ENCODE measurements around the gene TAF10. TPM values are rescaled to one million over a fixed set of nuclear protein-coding genes. Genes with fewer than 3 reads are reported as not detected.

The TAF10 gene
- total RNA-seq, 1 experiment from 2014 or later = 187 TPM

DNA sequence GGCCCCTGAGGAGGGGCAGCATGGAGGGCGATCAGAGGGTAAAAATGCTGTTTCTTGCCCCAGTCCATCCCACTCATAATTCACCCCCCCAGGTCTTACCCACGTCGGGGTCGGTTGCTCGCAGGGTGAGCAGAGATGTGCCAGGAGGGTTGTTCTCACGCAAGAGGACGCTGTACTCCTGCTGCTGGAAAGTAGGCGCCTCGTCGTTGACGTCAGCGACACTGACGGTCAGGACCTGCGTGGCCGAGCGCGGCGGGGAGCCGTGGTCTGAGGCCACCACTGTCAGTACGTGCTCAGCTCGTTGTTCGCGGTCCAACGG, 17.5 kb upstream of the TAF10 start:
- Mint-ChIP-seq H3K4me3 (ENCODE audit: low read depth, unreplicated experiment) (no peak overlapping the region), H3K36me3 (ENCODE audit: insufficient read depth, unreplicated experiment) (peaks cover 5% of the 10 kb centered on the region), H3K27me3 (ENCODE audit: unreplicated experiment) (peaks cover 44% of the 10 kb centered on the region), H3K27ac (ENCODE audit: unreplicated experiment) (no peak overlapping the region), H3K9me3 (ENCODE audit: low read depth, unreplicated experiment) (no peaks in the 10 kb centered on the region), H3K4me1 (ENCODE audit: low read depth, unreplicated experiment) (no peaks in the 10 kb centered on the region)
- DNase-seq = no peak
- intact Hi-C loops (cut with micrococcal nuclease; ENCODE audit: unreplicated experiment) = no loop called here
- no TSS peak for BruUV-seq (replicated peaks)
- CTCF ChIA-PET = no interaction called here
- TF ChIP-seq, protein P1, sequence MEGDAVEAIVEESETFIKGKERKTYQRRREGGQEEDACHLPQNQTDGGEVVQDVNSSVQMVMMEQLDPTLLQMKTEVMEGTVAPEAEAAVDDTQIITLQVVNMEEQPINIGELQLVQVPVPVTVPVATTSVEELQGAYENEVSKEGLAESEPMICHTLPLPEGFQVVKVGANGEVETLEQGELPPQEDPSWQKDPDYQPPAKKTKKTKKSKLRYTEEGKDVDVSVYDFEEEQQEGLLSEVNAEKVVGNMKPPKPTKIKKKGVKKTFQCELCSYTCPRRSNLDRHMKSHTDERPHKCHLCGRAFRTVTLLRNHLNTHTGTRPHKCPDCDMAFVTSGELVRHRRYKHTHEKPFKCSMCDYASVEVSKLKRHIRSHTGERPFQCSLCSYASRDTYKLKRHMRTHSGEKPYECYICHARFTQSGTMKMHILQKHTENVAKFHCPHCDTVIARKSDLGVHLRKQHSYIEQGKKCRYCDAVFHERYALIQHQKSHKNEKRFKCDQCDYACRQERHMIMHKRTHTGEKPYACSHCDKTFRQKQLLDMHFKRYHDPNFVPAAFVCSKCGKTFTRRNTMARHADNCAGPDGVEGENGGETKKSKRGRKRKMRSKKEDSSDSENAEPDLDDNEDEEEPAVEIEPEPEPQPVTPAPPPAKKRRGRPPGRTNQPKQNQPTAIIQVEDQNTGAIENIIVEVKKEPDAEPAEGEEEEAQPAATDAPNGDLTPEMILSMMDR (IDR thresholded peaks at IDR 0.05; ENCODE audit: unreplicated experiment) = no peak

DNA sequence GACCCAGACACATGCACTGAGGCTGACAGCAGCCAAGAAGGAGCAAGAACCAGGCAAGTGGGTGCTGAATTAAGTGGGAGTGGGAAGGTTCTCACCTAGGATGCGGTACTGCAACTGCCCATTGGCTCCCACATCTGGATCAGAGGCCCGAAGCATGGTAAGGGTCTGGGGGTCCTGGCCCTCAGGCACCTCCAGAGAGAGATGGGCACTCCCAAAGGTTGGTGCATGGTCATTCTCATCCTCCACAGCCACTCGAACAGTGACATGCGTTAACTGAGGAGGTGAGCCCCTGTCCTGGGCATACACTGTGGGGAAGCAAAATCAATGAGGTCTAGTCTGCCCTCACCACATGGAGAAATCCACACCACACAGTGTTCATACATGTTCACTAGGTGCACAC, 16.5 kb upstream of the TAF10 start:
- H3K4me3 Mint-ChIP-seq (ENCODE audit: low read depth, unreplicated experiment) = no peak overlapping the region
- intact Hi-C loops (cut with micrococcal nuclease; ENCODE audit: unreplicated experiment) = no loop called here
- TF ChIP-seq, protein P1 (IDR thresholded peaks at IDR 0.05; ENCODE audit: unreplicated experiment) = no peak
- peaks cover 52% of the 10 kb centered on the region for H3K27me3 Mint-ChIP-seq (ENCODE audit: unreplicated experiment)
- no peaks in the 10 kb centered on the region for H3K9me3 Mint-ChIP-seq (ENCODE audit: low read depth, unreplicated experiment)
- H3K4me1 Mint-ChIP-seq (ENCODE audit: low read depth, unreplicated experiment) = no peaks in the 10 kb centered on the region
- peaks cover 5% of the 10 kb centered on the region for H3K36me3 Mint-ChIP-seq (ENCODE audit: insufficient read depth, unreplicated experiment)
- BruUV-seq (replicated peaks) = no TSS peak
- H3K27ac Mint-ChIP-seq (ENCODE audit: unreplicated experiment) = no peak overlapping the region
- DNase-seq = no peak
- CTCF ChIA-PET = no interaction called here

DNA sequence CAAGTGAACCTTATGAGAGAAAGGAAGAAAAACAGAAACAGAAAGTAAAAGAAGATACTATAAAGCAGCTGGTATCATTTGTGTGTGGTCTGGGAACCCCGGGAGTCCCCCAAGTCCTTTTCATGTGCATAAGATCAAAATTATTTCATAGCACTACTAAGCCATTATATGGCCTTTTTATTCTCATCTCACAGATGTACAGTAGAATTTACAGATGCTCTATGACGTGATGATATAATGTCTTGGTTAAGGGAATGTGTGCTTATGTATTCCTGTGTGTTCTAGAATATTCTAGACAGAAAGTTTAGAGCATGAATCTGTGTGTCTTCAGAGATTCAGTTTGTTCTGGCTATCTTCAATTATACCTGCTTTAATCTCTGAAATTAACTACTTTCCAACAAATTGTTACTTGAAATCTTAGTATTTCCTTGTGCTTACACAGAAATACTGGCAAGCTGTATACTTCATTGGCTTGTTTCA, 15.8 kb upstream of the TAF10 start:
- Mint-ChIP-seq H3K9me3 (ENCODE audit: low read depth, unreplicated experiment) (no peaks in the 10 kb centered on the region), H3K27me3 (ENCODE audit: unreplicated experiment) (peaks cover 52% of the 10 kb centered on the region), H3K4me3 (ENCODE audit: low read depth, unreplicated experiment) (no peak overlapping the region), H3K27ac (ENCODE audit: unreplicated experiment) (no peak overlapping the region), H3K36me3 (ENCODE audit: insufficient read depth, unreplicated experiment) (peaks cover 5% of the 10 kb centered on the region), H3K4me1 (ENCODE audit: low read depth, unreplicated experiment) (no peaks in the 10 kb centered on the region)
- BruUV-seq (replicated peaks) = no TSS peak
- CTCF ChIA-PET = interaction anchor here (0.6 kb wide), 1 partner anchor 21 kb away, joined by 3 read pairs; no protein-coding TSS in a partner anchor
- DNase-seq = no peak
- TF ChIP-seq, protein P1 (IDR thresholded peaks at IDR 0.05; ENCODE audit: unreplicated experiment) = no peak
- intact Hi-C loops (cut with micrococcal nuclease; ENCODE audit: unreplicated experiment) = no loop called here

DNA sequence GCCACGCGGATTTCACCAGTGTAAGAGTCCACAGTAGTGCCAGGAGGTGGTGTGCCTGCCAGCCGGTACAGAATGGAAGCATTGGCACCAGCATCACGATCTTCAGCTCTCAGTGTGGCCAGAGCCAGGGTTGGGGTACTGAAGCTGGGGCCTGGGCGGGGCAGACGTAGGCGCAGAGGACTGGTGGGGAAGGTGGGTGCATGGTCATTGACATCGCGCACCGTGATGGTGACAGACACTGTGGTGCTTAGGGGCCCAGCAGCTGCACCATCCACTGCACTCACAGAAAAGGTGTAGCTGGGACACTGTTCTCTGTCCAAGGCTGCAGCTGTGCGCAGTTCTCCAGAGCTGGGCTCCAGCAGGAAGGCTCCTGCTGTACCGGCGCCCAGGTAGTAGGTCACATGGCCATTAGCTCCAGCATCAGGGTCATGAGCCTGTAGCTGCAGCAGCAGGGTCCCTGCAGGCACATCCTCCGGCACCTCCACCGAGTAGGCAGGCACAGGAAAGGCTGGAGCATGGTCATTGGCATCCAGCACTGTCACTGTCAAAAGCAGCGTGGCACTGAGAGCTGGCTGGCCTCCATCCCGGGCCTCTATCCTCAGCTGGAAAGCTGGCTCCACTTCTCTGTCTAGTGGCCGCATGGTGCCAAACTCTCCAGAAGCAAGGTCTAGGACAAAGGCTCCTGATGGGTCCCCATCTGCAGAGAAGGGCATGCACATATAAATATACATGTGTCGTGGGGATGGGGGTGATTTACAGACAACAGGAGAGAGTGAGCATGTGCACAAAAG, 15.2 kb upstream of the TAF10 start:
- DNase-seq = no peak
- BruUV-seq (replicated peaks) = no TSS peak
- intact Hi-C loops (cut with micrococcal nuclease; ENCODE audit: unreplicated experiment) = no loop called here
- Mint-ChIP-seq H3K27me3 (ENCODE audit: unreplicated experiment) (peaks cover 52% of the 10 kb centered on the region), H3K4me1 (ENCODE audit: low read depth, unreplicated experiment) (no peaks in the 10 kb centered on the region), H3K27ac (ENCODE audit: unreplicated experiment) (no peak overlapping the region), H3K9me3 (ENCODE audit: low read depth, unreplicated experiment) (no peaks in the 10 kb centered on the region), H3K36me3 (ENCODE audit: insufficient read depth, unreplicated experiment) (peaks cover 5% of the 10 kb centered on the region), H3K4me3 (ENCODE audit: low read depth, unreplicated experiment) (no peak overlapping the region)
- TF ChIP-seq, protein P1 (IDR thresholded peaks at IDR 0.05; ENCODE audit: unreplicated experiment) = no peak
- CTCF ChIA-PET = interaction anchor here (0.6 kb wide), 2 partner anchors 20 to 45 kb away, joined by 3 read pairs; no protein-coding TSS in a partner anchor

All from Calu3 (cell line).